Osteoblast (primary cell): ENCODE results near the gene NFKB1. TPM values are rescaled to one million over a fixed set of nuclear protein-coding genes. Genes with fewer than 3 reads are reported as not detected.

Experiments used
- DNase-seq: peaks from one replicate; pipeline ENCODE4 v3.0.0; 2011; ENCODE audit warnings: low spot score, mixed read lengths; ENCODE audit not compliant: insufficient read length; ENCODE audit errors: missing footprints
- H2AFZ ChIP-seq: 2 replicates; pipeline ENCODE4 v1.6.0; 2011; ENCODE audit warnings: mild to moderate bottlenecking, low read length
- H3K27ac ChIP-seq: 2 replicates; pipeline ENCODE4 v1.5.1; 2011; ENCODE audit warnings: mild to moderate bottlenecking, low read depth, low read length, moderate library complexity
- H3K27me3 ChIP-seq: 2 replicates; pipeline ENCODE4 v1.6.0; 2012; ENCODE audit warnings: mild to moderate bottlenecking, control low read depth, inconsistent platforms, low read length, moderate library complexity; ENCODE audit not compliant: insufficient read depth
- H3K36me3 ChIP-seq: 2 replicates; pipeline ENCODE4 v1.5.1; 2011; ENCODE audit warnings: mild to moderate bottlenecking, low read length, control low read depth, moderate library complexity; ENCODE audit not compliant: insufficient read depth
- H3K4me1 ChIP-seq: 2 replicates; pipeline ENCODE4 v1.5.1; 2011; ENCODE audit warnings: mild to moderate bottlenecking, low read length, control low read depth, moderate library complexity; ENCODE audit not compliant: insufficient read depth
- H3K4me2 ChIP-seq: 2 replicates; pipeline ENCODE4 v1.6.0; 2011; ENCODE audit warnings: mild to moderate bottlenecking, low read length; ENCODE audit not compliant: insufficient read depth
- H3K4me3 ChIP-seq: fragments of 200-600 bp; sonication (generic); 3 replicates; pipeline ENCODE4 v1.5.1; 2012; ENCODE audit warnings: mild to moderate bottlenecking, low read length, inconsistent platforms; ENCODE audit not compliant: insufficient read depth
- H3K79me2 ChIP-seq: 2 replicates; pipeline ENCODE4 v1.6.0; 2012; ENCODE audit warnings: mild to moderate bottlenecking, low read length, control low read depth, inconsistent platforms; ENCODE audit not compliant: insufficient read depth
- H3K9me3 ChIP-seq: 2 replicates; pipeline ENCODE4 v1.5.1; 2011; ENCODE audit warnings: low read depth, low read length, control low read depth
- H4K20me1 ChIP-seq: 2 replicates; pipeline ENCODE4 v1.6.0; 2012; ENCODE audit warnings: mild to moderate bottlenecking, low read length, control low read depth; ENCODE audit not compliant: insufficient read depth
- total RNA-seq: library from RNA; depleted of rRNA; stranded (reverse); fragments of >200 nt; gene quantifications from 2 replicates; pipeline ENCODE4 v1.2.3, GENCODE V29; 2012
- TF ChIP-seq, protein P1 (sequence below): IDR thresholded peaks from 2 replicates; pipeline ENCODE4 v1.5.1; 2011; ENCODE audit warnings: mild to moderate bottlenecking, low read depth, low read length, moderate library complexity; ENCODE audit errors: extremely low read depth

Gene NFKB1
- total RNA-seq, 1 donor: 27.1 TPM

DNA sequence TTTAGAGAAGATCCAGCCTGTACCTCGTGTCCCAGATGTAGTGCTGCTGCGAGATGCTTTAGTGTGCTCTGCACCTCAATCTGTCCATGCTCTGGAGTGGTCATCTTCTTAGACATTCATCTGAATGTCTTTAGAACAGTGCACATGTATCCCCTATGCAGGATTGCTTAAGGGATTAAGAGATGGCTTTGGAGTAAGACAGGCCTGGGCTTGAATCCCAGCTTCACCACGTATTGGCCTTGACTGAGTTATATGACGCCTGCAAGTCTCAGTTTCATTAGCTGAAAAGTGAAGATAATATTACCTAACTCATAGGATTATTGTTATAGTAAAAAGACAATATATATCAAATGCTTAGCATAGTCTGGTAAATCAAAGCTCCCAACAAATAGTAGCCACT, 98.3 kb downstream of the NFKB1 start:
- Histone ChIP-seq H3K27me3 (no peaks in the 10 kb centered on the region), H3K9me3 (no peaks in the 10 kb centered on the region), H4K20me1 (no peaks in the 10 kb centered on the region), H3K79me2 (no peaks in the 10 kb centered on the region), H2AFZ (no peak overlapping the region), H3K27ac (peak overlapping the region; percentile 14), H3K36me3 (peaks cover 23% of the 10 kb centered on the region), H3K4me3 (no peak overlapping the region), H3K4me2 (no peak overlapping the region), H3K4me1 (peaks cover 12% of the 10 kb centered on the region)
- TF ChIP-seq, protein P1, sequence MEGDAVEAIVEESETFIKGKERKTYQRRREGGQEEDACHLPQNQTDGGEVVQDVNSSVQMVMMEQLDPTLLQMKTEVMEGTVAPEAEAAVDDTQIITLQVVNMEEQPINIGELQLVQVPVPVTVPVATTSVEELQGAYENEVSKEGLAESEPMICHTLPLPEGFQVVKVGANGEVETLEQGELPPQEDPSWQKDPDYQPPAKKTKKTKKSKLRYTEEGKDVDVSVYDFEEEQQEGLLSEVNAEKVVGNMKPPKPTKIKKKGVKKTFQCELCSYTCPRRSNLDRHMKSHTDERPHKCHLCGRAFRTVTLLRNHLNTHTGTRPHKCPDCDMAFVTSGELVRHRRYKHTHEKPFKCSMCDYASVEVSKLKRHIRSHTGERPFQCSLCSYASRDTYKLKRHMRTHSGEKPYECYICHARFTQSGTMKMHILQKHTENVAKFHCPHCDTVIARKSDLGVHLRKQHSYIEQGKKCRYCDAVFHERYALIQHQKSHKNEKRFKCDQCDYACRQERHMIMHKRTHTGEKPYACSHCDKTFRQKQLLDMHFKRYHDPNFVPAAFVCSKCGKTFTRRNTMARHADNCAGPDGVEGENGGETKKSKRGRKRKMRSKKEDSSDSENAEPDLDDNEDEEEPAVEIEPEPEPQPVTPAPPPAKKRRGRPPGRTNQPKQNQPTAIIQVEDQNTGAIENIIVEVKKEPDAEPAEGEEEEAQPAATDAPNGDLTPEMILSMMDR: no peak
- DNase-seq: no peak

DNA sequence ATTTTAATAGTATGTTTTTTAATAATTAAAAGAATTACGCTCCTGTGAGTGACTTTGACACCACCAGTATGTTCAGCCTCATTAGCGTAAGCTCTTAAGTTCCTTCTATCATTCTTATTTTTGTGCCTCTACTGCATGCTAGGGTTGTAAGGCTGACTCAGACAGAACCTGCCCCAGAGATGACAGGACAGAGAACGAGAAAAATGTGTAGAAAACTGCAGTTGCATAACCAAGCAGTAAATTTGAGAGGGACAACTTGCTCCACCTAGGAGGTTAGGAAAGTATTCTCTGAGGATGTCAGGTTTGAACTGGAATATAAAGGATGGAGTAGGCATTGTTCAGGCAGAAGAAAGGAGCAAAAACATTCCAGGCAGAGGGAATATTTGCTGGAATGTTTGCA, 98.7 kb downstream of the NFKB1 start:
- H3K27ac ChIP-seq: no peak overlapping the region

DNA sequence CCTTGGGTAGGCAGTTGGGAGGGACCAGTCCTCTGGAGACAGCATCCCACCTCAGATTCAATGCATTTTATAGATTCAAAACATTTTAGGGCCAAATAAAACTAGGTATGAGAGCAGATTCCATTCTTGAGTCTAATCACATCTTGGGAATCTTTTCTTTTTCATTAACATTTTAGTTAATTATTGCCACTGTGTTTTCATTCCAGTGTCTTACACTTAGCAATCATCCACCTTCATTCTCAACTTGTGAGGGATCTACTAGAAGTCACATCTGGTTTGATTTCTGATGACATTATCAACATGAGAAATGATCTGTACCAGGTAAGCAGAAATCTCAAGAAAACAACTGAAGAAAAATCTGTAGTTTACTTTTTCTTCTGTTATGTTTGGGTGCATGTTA, 99.5 kb downstream of the NFKB1 start:
- Histone ChIP-seq H3K4me3 (no peak overlapping the region), H3K27me3 (no peaks in the 10 kb centered on the region), H4K20me1 (no peaks in the 10 kb centered on the region), H2AFZ (no peak overlapping the region), H3K4me2 (no peak overlapping the region), H3K4me1 (peaks cover 12% of the 10 kb centered on the region), H3K27ac (no peak overlapping the region), H3K9me3 (no peaks in the 10 kb centered on the region), H3K36me3 (peaks cover 24% of the 10 kb centered on the region), H3K79me2 (no peaks in the 10 kb centered on the region)
- DNase-seq: no peak
- TF ChIP-seq, protein P1: no peak

More for the DNA sequence above, 98.7 kb downstream of the NFKB1 start:
- Histone ChIP-seq H4K20me1 (no peaks in the 10 kb centered on the region), H2AFZ (no peak overlapping the region), H3K79me2 (no peaks in the 10 kb centered on the region), H3K4me3 (no peak overlapping the region), H3K36me3 (peaks cover 23% of the 10 kb centered on the region), H3K9me3 (no peaks in the 10 kb centered on the region), H3K27me3 (no peaks in the 10 kb centered on the region), H3K4me2 (no peak overlapping the region), H3K4me1 (peaks cover 12% of the 10 kb centered on the region)
- TF ChIP-seq, protein P1: no peak
- no peak for DNase-seq

DNA sequence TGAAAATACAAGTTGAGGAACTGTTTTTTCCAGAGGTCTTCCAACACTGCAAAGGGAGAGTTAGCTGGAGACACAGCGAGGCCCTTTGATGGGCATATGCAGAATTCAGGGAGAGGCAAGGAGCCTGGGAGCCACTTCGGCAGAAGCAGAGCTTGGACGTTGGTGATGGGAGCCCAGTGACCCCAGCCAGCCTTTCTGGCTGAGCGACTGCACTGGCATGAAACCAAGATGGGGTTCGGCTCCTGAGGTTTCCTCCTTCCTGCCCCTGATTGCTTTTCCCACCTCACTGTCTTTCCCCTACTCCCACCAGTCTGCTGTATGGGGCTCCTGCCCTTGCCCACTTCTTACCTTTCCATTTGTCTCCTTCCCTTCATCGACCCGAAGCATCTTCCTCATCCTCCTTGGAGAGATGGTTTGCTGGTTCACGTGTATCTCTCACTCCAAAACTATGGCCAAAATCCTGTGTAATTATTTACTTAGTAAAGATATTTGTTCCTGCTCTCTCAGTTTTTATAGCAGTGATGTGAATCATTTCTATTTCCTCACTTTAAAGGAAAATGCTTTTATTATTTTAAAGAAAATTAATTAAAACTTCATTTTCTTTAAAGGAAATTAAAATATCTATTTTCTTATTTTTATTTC, 100.5 kb downstream of the NFKB1 start:
- Histone ChIP-seq H3K4me2 (no peak overlapping the region), H3K9me3 (no peaks in the 10 kb centered on the region), H3K79me2 (no peaks in the 10 kb centered on the region), H3K36me3 (peaks cover 27% of the 10 kb centered on the region), H3K4me3 (no peak overlapping the region), H3K27ac (no peak overlapping the region), H2AFZ (no peak overlapping the region), H4K20me1 (no peaks in the 10 kb centered on the region), H3K4me1 (peaks cover 12% of the 10 kb centered on the region), H3K27me3 (no peaks in the 10 kb centered on the region)
- TF ChIP-seq, protein P1: no peak
- DNase-seq: no peak
